Liver (tissue), 9 donors: ENCODE data around the gene CGB7. TPM values are rescaled to one million over a fixed set of nuclear protein-coding genes. Genes with fewer than 3 reads are reported as not detected.

Source experiments
- DNase-seq: peaks from one replicate; pipeline ENCODE4 v3.0.0-alpha.2; 2017; ENCODE audit warnings: low spot score
- H3K27ac ChIP-seq, 2 donors: one replicate each; pipeline ENCODE4 v1.7.0; 2013; ENCODE audit warnings: inconsistent platforms in 2 of 2, low read length in 2 of 2, control low read depth in 1 of 2, low read depth in 1 of 2, mild to moderate bottlenecking in 1 of 2
- H3K27me3 ChIP-seq, 4 donors: one replicate each; pipeline versions ENCODE4 v1.6.1 to v1.7.0; 2013; ENCODE audit warnings: low read length in 3 of 4, inconsistent platforms in 1 of 4, mild to moderate bottlenecking in 1 of 4, moderate library complexity in 1 of 4; ENCODE audit not compliant: control insufficient read depth in 4 of 4, insufficient read depth in 4 of 4
- H3K36me3 ChIP-seq, 4 donors: one replicate each; pipeline versions ENCODE4 v1.6.1 to v1.7.0; 2013; ENCODE audit warnings: low read length in 3 of 4, mild to moderate bottlenecking in 3 of 4, low read depth in 1 of 4, moderate library complexity in 1 of 4; ENCODE audit not compliant: control insufficient read depth in 4 of 4, insufficient read depth in 3 of 4
- H3K4me1 ChIP-seq, 4 donors: one replicate each; pipeline versions ENCODE4 v1.6.1 to v1.7.0; 2013; ENCODE audit warnings: low read length in 3 of 4, mild to moderate bottlenecking in 3 of 4, moderate library complexity in 1 of 4; ENCODE audit not compliant: control insufficient read depth in 4 of 4, insufficient read depth in 4 of 4
- H3K4me3 ChIP-seq, 3 donors: one replicate each; pipeline versions ENCODE4 v1.6.1 to v1.7.0; 2013; ENCODE audit warnings: low read length in 3 of 3, control low read depth in 1 of 3, low read depth in 1 of 3, mild to moderate bottlenecking in 1 of 3
- H3K9ac ChIP-seq, 2 donors: one replicate each; pipeline ENCODE4 v1.7.0; 2013; ENCODE audit warnings: low read length in 2 of 2, mild to moderate bottlenecking in 2 of 2, moderate library complexity in 2 of 2, control low read depth in 1 of 2, low read depth in 1 of 2
- H3K9me3 ChIP-seq, 4 donors: one replicate each; pipeline versions ENCODE4 v1.6.1 to v1.7.0; 2013; ENCODE audit warnings: low read length in 3 of 4; ENCODE audit not compliant: control insufficient read depth in 4 of 4
- ATF3 ChIP-seq: IDR thresholded peaks from 2 replicates; pipeline ENCODE4 v1.6.1; 2016; ENCODE audit warnings: antibody characterized with exemption
- CTCF ChIP-seq: fragments of 150-350 bp; IDR thresholded peaks from 2 replicates; pipeline ENCODE4 v1.5.1; 2017; ENCODE audit warnings: improper control_type of control experiment, low read depth, low read length; ENCODE audit not compliant: missing input control
- EGR1 ChIP-seq, 2 donors: IDR thresholded peaks; 2 replicates each; pipeline ENCODE4 v1.6.1; 2016 to 2018; ENCODE audit warnings: antibody characterized with exemption in 2 of 2, low read depth in 2 of 2
- FOXA1 ChIP-seq: IDR thresholded peaks from 2 replicates; pipeline ENCODE4 v1.6.1; 2016; ENCODE audit warnings: antibody characterized with exemption
- FOXA2 ChIP-seq: IDR thresholded peaks from 2 replicates; pipeline ENCODE4 v1.6.1; 2016; ENCODE audit warnings: antibody characterized with exemption
- GABPA ChIP-seq, 2 donors: IDR thresholded peaks in 1 of 2; conservative IDR thresholded peaks in 1 of 2; 2 replicates each; pipeline ENCODE4 v1.6.1; 2016; ENCODE audit warnings: antibody characterized with exemption in 2 of 2, mild to moderate bottlenecking in 1 of 2, moderate library complexity in 1 of 2
- HNF4G ChIP-seq: IDR thresholded peaks from 2 replicates; pipeline ENCODE4 v1.6.1; 2016; ENCODE audit warnings: antibody characterized with exemption
- MAX ChIP-seq: IDR thresholded peaks from 2 replicates; pipeline ENCODE4 v1.6.1; 2016; ENCODE audit warnings: antibody characterized with exemption
- NR2F2 ChIP-seq: IDR thresholded peaks from 2 replicates; pipeline ENCODE4 v1.6.1; 2016; ENCODE audit warnings: antibody characterized with exemption
- RAD21 ChIP-seq, 2 donors: IDR thresholded peaks; 2 replicates each; pipeline ENCODE4 v1.6.1; 2016; ENCODE audit warnings: antibody characterized with exemption in 2 of 2, mild to moderate bottlenecking in 2 of 2
- RXRA ChIP-seq, 2 donors: IDR thresholded peaks; 2 replicates each; pipeline ENCODE4 v1.6.1; 2017 to 2018; ENCODE audit warnings: antibody characterized with exemption in 2 of 2, mild to moderate bottlenecking in 1 of 2
- SP1 ChIP-seq: IDR thresholded peaks from 2 replicates; pipeline ENCODE4 v1.6.1; 2018; ENCODE audit warnings: antibody characterized with exemption, mild to moderate bottlenecking
- TAF1 ChIP-seq: conservative IDR thresholded peaks from 2 replicates; pipeline ENCODE4 v1.6.1; 2016; ENCODE audit warnings: antibody characterized with exemption, mild to moderate bottlenecking
- YY1 ChIP-seq: IDR thresholded peaks from 2 replicates; pipeline ENCODE4 v1.6.1; 2016; ENCODE audit warnings: antibody characterized with exemption, mild to moderate bottlenecking
- ZBTB33 ChIP-seq: IDR thresholded peaks from 2 replicates; pipeline ENCODE4 v1.6.1; 2016; ENCODE audit warnings: antibody characterized with exemption
- WGBS: extraction: QIAGEN DNeasy Blood & Tissue Kit; methylation state at CpG from one replicate; pipeline ENCODE4 v1.1.7; 2013; 5-methylcytosine and 5-hydroxymethylcytosine counted together
- polyA plus RNA-seq, 2 donors: library from polyadenylated mRNA; stranded (reverse) in 1 of 2; unstranded in 1 of 2; fragments of 200-250 nt in 1 of 2; fragments of >200 nt in 1 of 2; fragmentation: Nextera tagmentation in 1 of 2; extraction: Ambion mirVana in 1 of 2; gene quantifications; one replicate each; pipeline versions ENCODE4 v1.2.1 to v1.2.3, GENCODE V29; 2013 to 2015
- total RNA-seq, 2 donors: library from RNA; depleted of rRNA; stranded (reverse); fragments of >200 nt; gene quantifications; one replicate each; pipeline ENCODE4 v1.2.3, GENCODE V29; 2014
- donor health status: healthy.
- donor health status: healthy.
- donor health status: healthy.
- donor health status: healthy.
- donor health status: healthy.

The CGB7 gene
- total and polyA plus RNA-seq, 4 donors = not detected

- no peak for DNase-seq
- Histone ChIP-seq H3K36me3 (no peaks in the 10 kb centered on the region), H3K9me3 (no peaks in the 10 kb centered on the region), H3K27ac (no peak overlapping the region), H3K4me1 (peaks cover 0 to 4% (median 1%) of the 10 kb centered on the region in 4 donors), H3K27me3 (peaks cover 3 to 8% (median 3%) of the 10 kb centered on the region in 4 donors), H3K9ac (no peak overlapping the region), H3K4me3 (peak overlapping the region in 1 of 3 donors; percentile 10)
- TF ChIP-seq SP1 (no peak), FOXA2 (no peak), ATF3 (no peak), RAD21 (IDR thresholded peaks at IDR 0.05) (no peak)
- 11% methylated on average over 93 of the region's 93 CpGs for WGBS
Observed at GRCh38 chr19:49071860-49072547, 14.5 kb upstream of the CGB7 start.

- Histone ChIP-seq H3K27me3 (peaks cover 3 to 8% (median 3%) of the 10 kb centered on the region in 4 donors), H3K27ac (no peak overlapping the region), H3K4me1 (peaks cover 0 to 4% (median 1%) of the 10 kb centered on the region in 4 donors), H3K9ac (no peak overlapping the region), H3K36me3 (no peaks in the 10 kb centered on the region), H3K9me3 (no peaks in the 10 kb centered on the region), H3K4me3 (no peak overlapping the region)
- no peak for TF ChIP-seq TAF1
- TF ChIP-seq MAX = no peak
- no peak for TF ChIP-seq FOXA1
- no peak for TF ChIP-seq RAD21 (IDR thresholded peaks at IDR 0.05)
- no peak for TF ChIP-seq YY1
- TF ChIP-seq CTCF = no peak
- no peak for TF ChIP-seq HNF4G
- TF ChIP-seq SP1 = no peak
- no peak for TF ChIP-seq GABPA (IDR thresholded peaks at IDR 0.05 in 1 of 2, conservative IDR thresholded peaks at IDR 0.05 in 1 of 2)
- TF ChIP-seq NR2F2 = no peak
- TF ChIP-seq ZBTB33 = no peak
- no peak for TF ChIP-seq RXRA (IDR thresholded peaks at IDR 0.05)
- DNase-seq = no peak
- 95% methylated on average over 21 of the region's 21 CpGs for WGBS
Observed at GRCh38 chr19:49070416-49070815, 12.9 kb upstream of the CGB7 start.

GRCh38 chr19:49069026-49069425 lies 11.5 kb upstream of the CGB7 start:
- Histone ChIP-seq H3K4me1 (no peaks in the 10 kb centered on the region), H3K4me3 (no peak overlapping the region), H3K27me3 (peaks cover 3 to 8% (median 3%) of the 10 kb centered on the region in 4 donors), H3K27ac (no peak overlapping the region), H3K9ac (no peak overlapping the region), H3K9me3 (no peaks in the 10 kb centered on the region), H3K36me3 (no peaks in the 10 kb centered on the region)
- DNase-seq = no peak
- WGBS = 93% methylated on average over 9 of the region's 9 CpGs
- TF ChIP-seq YY1 (no peak), EGR1 (IDR thresholded peaks at IDR 0.05; ENCODE audit: low read depth in 2 of 2) (no peak), FOXA2 (no peak), RXRA (IDR thresholded peaks at IDR 0.05) (no peak)
